B cell (primary cell): Measurements from ENCODE around the gene SYNE4. TPM values are rescaled to one million over a fixed set of nuclear protein-coding genes. Genes with fewer than 3 reads are reported as not detected.

ENCODE experiments used
- ATAC-seq: fragments of 200-7000 bp; cut with Tn5 transposase; one replicate; pipeline ENCODE4 v1.10.0; 2021; ENCODE audit warnings: low read depth, mild to moderate bottlenecking, moderate number of reproducible peaks, moderate library complexity
- CTCF ChIA-PET: fragments of 350-600 bp; sonication (Branson Sonifier 250); formaldehyde crosslinking; loops from one replicate; lab custom pipeline; 2021; ENCODE audit warnings: antibody characterized with exemption, inconsistent platforms; lab: Charles Lee
- POLR2A ChIA-PET: fragments of 350-600 bp; sonication (Branson Sonifier 250); formaldehyde crosslinking; loops from one replicate; lab custom pipeline; 2021; ENCODE audit warnings: antibody characterized with exemption; lab: Charles Lee
- DNase-seq: peaks from one replicate; pipeline ENCODE4 v3.0.0; 2013
- H2AFZ ChIP-seq: 2 replicates; pipeline ENCODE4 v1.6.1; 2012; ENCODE audit warnings: mild to moderate bottlenecking, low read depth, low read length; ENCODE audit not compliant: insufficient read depth, poor library complexity, severe bottlenecking
- H3K27ac ChIP-seq, 2 donors: 1 replicate in 1 of 2; 2 replicates in 1 of 2; pipeline ENCODE4 v1.5.1; 2012 to 2013; ENCODE audit warnings: low read length in 2 of 2, mild to moderate bottlenecking in 2 of 2, moderate library complexity in 1 of 2
- H3K27me3 ChIP-seq, 4 experiments: fragments of 200-600 bp in 1 of 4; sonication (generic) in 1 of 4; replicated peaks in 1 of 4; 1 replicate in 2 of 4; 2 replicates in 2 of 4; pipeline versions ENCODE4 v1.6.1 to v1.7.0; 2013 to 2016; ENCODE audit warnings: low read length in 3 of 4, mild to moderate bottlenecking in 2 of 4, mixed read lengths in 1 of 4, moderate library complexity in 1 of 4; ENCODE audit not compliant: insufficient read depth in 4 of 4, control insufficient read depth in 3 of 4; ENCODE audit errors: control extremely low read depth in 1 of 4
- H3K36me3 ChIP-seq, 2 experiments: replicated peaks in 1 of 2; 1 replicate in 1 of 2; 2 replicates in 1 of 2; pipeline versions ENCODE4 v1.6.1 to v1.7.1; 2013; ENCODE audit warnings: low read length in 1 of 2; ENCODE audit not compliant: insufficient read depth in 2 of 2, control insufficient read depth in 1 of 2; ENCODE audit errors: control extremely low read depth in 1 of 2, extremely low read depth in 1 of 2
- H3K4me1 ChIP-seq, 2 donors: fragments of 200-600 bp in 1 of 2; sonication (generic) in 1 of 2; 1 replicate in 1 of 2; 2 replicates in 1 of 2; pipeline versions ENCODE4 v1.5.1 to v1.6.1; 2013 to 2017; ENCODE audit warnings: low read length in 2 of 2; ENCODE audit not compliant: control insufficient read depth in 2 of 2, insufficient read depth in 2 of 2
- H3K4me2 ChIP-seq: replicated peaks from 2 replicates; pipeline ENCODE3; 2012; ENCODE audit warnings: mild to moderate bottlenecking, low read depth, low read length; ENCODE audit not compliant: poor library complexity, severe bottlenecking
- H3K4me3 ChIP-seq, 5 experiments: fragments of 200-600 bp in 1 of 5; sonication (generic) in 1 of 5; 1 replicate in 3 of 5; 2 replicates in 2 of 5; pipeline versions ENCODE4 v1.5.1 to v1.7.0; 2011 to 2016; ENCODE audit warnings: low read length in 4 of 5, mild to moderate bottlenecking in 4 of 5, low read depth in 2 of 5, control low read depth in 1 of 5, moderate library complexity in 1 of 5; ENCODE audit not compliant: insufficient read depth in 1 of 5; ENCODE audit errors: control extremely low read depth in 1 of 5, extremely low read depth in 1 of 5
- H3K79me2 ChIP-seq: fragments of 200-600 bp; sonication (generic); one replicate; pipeline ENCODE4 v1.6.0; 2016; ENCODE audit warnings: low read length; ENCODE audit not compliant: control insufficient read depth, insufficient read depth
- H3K9ac ChIP-seq: fragments of 200-600 bp; sonication (generic); 2 replicates; pipeline ENCODE4 v1.6.1; 2017; ENCODE audit warnings: mild to moderate bottlenecking, low read length, moderate library complexity
- H3K9me3 ChIP-seq, 3 donors: one replicate each; pipeline versions ENCODE4 v1.6.1 to v1.7.1; 2013; ENCODE audit warnings: low read length in 2 of 3; ENCODE audit not compliant: control insufficient read depth in 2 of 3, insufficient read depth in 1 of 3; ENCODE audit errors: control extremely low read depth in 1 of 3
- H4K20me1 ChIP-seq: 2 replicates; pipeline ENCODE4 v1.6.0; 2012; ENCODE audit warnings: mild to moderate bottlenecking, low read length; ENCODE audit not compliant: insufficient read depth, control insufficient read depth, poor library complexity, severe bottlenecking
- H3K27ac Mint-ChIP-seq: one replicate; pipeline ENCODE4 v1.8.0; 2021; ENCODE audit warnings: mixed read lengths
- H3K27me3 Mint-ChIP-seq: one replicate; pipeline ENCODE4 v1.8.0; 2021; ENCODE audit warnings: mixed read lengths
- H3K4me1 Mint-ChIP-seq: one replicate; pipeline ENCODE4 v1.8.0; 2021; ENCODE audit warnings: mixed read lengths
- H3K4me3 Mint-ChIP-seq: one replicate; pipeline ENCODE4 v1.8.0; 2021; ENCODE audit warnings: mixed read lengths
- H3K9me3 Mint-ChIP-seq: one replicate; pipeline ENCODE4 v1.8.0; 2022; ENCODE audit warnings: mixed read lengths; ENCODE audit not compliant: insufficient read depth
- CTCF ChIP-seq: fragments of 200-600 bp; IDR thresholded peaks from one replicate; pipeline ENCODE4 v1.8.0; 2022; ENCODE audit warnings: antibody characterized with exemption, mild to moderate bottlenecking
- EZH2 ChIP-seq: IDR thresholded peaks from 2 replicates; pipeline ENCODE4 v1.6.1; 2012; ENCODE audit warnings: borderline replicate concordance, low read depth, mild to moderate bottlenecking, moderate library complexity, low read length; ENCODE audit not compliant: insufficient read depth, poor library complexity, severe bottlenecking
- WGBS: methylation state at CpG from one replicate; pipeline ENCODE4 v1.1.5; 2013; ENCODE audit warnings: missing lambda C conversion rate; ENCODE audit not compliant: insufficient coverage; 5-methylcytosine and 5-hydroxymethylcytosine counted together
- intact Hi-C: fragments of 100-400 bp; cut with micrococcal nuclease; formaldehyde crosslinking; loops from one replicate; pipeline ENCODE4 v1.10.0; 2022
- polyA plus RNA-seq: library from polyadenylated mRNA; depleted of rRNA; stranded (reverse); fragments of >200 nt; gene quantifications from 2 replicates; pipeline ENCODE4 v1.2.3, GENCODE V29; 2012
- total RNA-seq, 2 donors: library from RNA; stranded (reverse); fragments of 120-200 nt in 1 of 2; gene quantifications; 1 replicate in 1 of 2; 2 replicates in 1 of 2; pipeline versions ENCODE4 v1.2.3 to v1.2.4, GENCODE V29; 2013 to 2022

The SYNE4 gene
- total and polyA plus RNA-seq, 2 donors (not counting 1 experiment from before 2014, with no cell fraction given), result 2.3 to 2.4 TPM

- DNase-seq, result peak; percentile 44
- ChIA-PET POLR2A (interaction anchor here (1.1 to 1.5 kb wide), 2 partner anchors 20 to 121 kb away, joined by 4 to 6 read pairs; partner anchors contain the start of genes ALKBH6 and POLR2I), CTCF (interaction anchor here (0.9 kb wide), 1 partner anchor 20 kb away, joined by 4 read pairs; the partner anchor contains the start of gene ALKBH6)
- Mint-ChIP-seq H3K27ac (peak overlapping the region; percentile 50), H3K9me3 (no peaks in the 10 kb centered on the region), H3K4me1 (peaks cover 29% of the 10 kb centered on the region), H3K4me3 (peak overlapping the region; percentile 82), H3K27me3 (no peaks in the 10 kb centered on the region)
- Histone ChIP-seq H2AFZ (peak overlapping the region; percentile 92), H4K20me1 (peaks cover 20% of the 10 kb centered on the region), H3K27me3 (no peaks in the 10 kb centered on the region), H3K4me3 (peak overlapping the region in 4 of 5 experiments; percentile 71 to 79 (median 77)), H3K9me3 (peaks cover 0 to 6% (median 0%) of the 10 kb centered on the region in 3 donors), H3K79me2 (peaks cover 34% of the 10 kb centered on the region), H3K4me2 (peak overlapping the region; percentile 86), H3K4me1 (peaks cover 18 to 25% of the 10 kb centered on the region in 2 donors), H3K36me3 (peaks cover 1 to 10% of the 10 kb centered on the region in 2 experiments), H3K27ac (peak overlapping the region; percentile 6 to 26), H3K9ac (peak overlapping the region; percentile 79)
- intact Hi-C loops, result loop anchor here (10.0 kb wide), 1 partner anchor 581 kb away; the partner anchor contains the start of gene ZNF529
- TF ChIP-seq EZH2 (no peak), CTCF (no peak)
- no peak for ATAC-seq
- 40% methylated on average over 45 of the region's 49 CpGs for WGBS
Observed at GRCh38 chr19:35993923-35994598, 14.6 kb downstream of the SYNE4 start.
